Liver (tissue), 3 donors: Measurements from ENCODE around the gene UPF3A.

Experiments used
- HNF4A ChIP-seq, 2 donors: conservative IDR thresholded peaks; 2 replicates each; pipeline ENCODE4 v1.6.1; 2016; ENCODE audit warnings: antibody characterized with exemption in 2 of 2, mild to moderate bottlenecking in 2 of 2
- SP1 ChIP-seq: IDR thresholded peaks from 2 replicates; pipeline ENCODE4 v1.6.1; 2018; ENCODE audit warnings: antibody characterized with exemption, mild to moderate bottlenecking
- TF ChIP-seq, protein P1 (sequence below): IDR thresholded peaks from 2 replicates; pipeline ENCODE4 v1.6.1; 2016; ENCODE audit warnings: antibody characterized with exemption
- TF ChIP-seq, protein P2 (sequence below): fragments of 150-350 bp; IDR thresholded peaks from 2 replicates; pipeline ENCODE4 v1.5.1; 2017; ENCODE audit warnings: improper control_type of control experiment, low read depth, low read length; ENCODE audit not compliant: missing input control
- TF ChIP-seq, protein P3 (sequence below): IDR thresholded peaks from 2 replicates; pipeline ENCODE4 v1.6.1; 2016; ENCODE audit warnings: antibody characterized with exemption
- TF ChIP-seq, protein P4 (sequence below): IDR thresholded peaks from 2 replicates; pipeline ENCODE4 v1.6.1; 2016; ENCODE audit warnings: antibody characterized with exemption, mild to moderate bottlenecking
- donor health status: healthy.
- donor health status: healthy.

DNA sequence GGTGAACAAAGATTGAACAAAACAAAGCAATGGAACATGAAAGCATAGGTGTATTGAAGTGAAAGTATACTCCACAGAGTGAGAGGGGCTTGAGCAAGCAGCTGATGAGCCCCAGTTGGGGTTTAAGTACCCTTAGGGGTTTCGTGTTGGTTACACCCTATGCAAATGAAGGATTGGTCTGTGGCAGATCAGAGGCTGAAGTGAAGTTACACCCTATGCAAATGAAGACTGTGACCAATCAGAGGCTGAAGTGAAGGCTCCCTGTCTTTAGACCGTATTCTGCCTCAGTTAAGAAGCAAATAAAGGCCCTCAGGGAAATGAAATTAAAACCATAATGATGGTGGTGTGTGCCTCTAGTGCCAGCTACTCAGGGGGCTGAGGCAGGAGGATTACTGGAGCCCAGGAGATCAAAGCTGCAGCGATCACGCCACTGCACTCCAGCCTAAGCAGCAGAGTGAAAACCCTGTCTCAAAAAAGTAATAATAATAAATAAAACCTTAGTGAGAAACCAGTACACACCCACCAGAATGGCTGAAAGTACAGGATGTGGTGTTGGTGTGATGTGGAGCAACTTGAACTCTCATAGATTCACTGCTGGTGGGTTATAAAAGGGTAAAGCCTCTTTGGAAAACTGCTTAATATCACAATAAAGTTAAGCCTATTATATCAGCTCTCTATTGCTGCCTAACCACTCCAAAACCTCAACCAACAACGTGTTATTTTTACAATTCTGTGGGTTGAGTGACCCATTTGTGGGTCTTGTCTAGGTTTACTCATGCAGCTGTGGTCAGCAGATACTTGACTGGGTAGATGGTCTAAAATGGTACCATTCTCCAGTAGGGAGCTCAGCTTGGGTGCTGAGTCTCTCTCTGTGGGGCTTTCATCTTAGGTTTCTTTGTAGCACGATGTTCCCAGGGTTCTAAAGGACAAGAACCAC is 12.8 kb upstream of the UPF3A start:
- TF ChIP-seq, protein P1, sequence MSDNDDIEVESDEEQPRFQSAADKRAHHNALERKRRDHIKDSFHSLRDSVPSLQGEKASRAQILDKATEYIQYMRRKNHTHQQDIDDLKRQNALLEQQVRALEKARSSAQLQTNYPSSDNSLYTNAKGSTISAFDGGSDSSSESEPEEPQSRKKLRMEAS = no peak
- TF ChIP-seq, protein P2, sequence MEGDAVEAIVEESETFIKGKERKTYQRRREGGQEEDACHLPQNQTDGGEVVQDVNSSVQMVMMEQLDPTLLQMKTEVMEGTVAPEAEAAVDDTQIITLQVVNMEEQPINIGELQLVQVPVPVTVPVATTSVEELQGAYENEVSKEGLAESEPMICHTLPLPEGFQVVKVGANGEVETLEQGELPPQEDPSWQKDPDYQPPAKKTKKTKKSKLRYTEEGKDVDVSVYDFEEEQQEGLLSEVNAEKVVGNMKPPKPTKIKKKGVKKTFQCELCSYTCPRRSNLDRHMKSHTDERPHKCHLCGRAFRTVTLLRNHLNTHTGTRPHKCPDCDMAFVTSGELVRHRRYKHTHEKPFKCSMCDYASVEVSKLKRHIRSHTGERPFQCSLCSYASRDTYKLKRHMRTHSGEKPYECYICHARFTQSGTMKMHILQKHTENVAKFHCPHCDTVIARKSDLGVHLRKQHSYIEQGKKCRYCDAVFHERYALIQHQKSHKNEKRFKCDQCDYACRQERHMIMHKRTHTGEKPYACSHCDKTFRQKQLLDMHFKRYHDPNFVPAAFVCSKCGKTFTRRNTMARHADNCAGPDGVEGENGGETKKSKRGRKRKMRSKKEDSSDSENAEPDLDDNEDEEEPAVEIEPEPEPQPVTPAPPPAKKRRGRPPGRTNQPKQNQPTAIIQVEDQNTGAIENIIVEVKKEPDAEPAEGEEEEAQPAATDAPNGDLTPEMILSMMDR = no peak
- TF ChIP-seq, protein P3, sequence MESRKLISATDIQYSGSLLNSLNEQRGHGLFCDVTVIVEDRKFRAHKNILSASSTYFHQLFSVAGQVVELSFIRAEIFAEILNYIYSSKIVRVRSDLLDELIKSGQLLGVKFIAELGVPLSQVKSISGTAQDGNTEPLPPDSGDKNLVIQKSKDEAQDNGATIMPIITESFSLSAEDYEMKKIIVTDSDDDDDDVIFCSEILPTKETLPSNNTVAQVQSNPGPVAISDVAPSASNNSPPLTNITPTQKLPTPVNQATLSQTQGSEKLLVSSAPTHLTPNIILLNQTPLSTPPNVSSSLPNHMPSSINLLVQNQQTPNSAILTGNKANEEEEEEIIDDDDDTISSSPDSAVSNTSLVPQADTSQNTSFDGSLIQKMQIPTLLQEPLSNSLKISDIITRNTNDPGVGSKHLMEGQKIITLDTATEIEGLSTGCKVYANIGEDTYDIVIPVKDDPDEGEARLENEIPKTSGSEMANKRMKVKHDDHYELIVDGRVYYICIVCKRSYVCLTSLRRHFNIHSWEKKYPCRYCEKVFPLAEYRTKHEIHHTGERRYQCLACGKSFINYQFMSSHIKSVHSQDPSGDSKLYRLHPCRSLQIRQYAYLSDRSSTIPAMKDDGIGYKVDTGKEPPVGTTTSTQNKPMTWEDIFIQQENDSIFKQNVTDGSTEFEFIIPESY = no peak
- TF ChIP-seq, protein P4, sequence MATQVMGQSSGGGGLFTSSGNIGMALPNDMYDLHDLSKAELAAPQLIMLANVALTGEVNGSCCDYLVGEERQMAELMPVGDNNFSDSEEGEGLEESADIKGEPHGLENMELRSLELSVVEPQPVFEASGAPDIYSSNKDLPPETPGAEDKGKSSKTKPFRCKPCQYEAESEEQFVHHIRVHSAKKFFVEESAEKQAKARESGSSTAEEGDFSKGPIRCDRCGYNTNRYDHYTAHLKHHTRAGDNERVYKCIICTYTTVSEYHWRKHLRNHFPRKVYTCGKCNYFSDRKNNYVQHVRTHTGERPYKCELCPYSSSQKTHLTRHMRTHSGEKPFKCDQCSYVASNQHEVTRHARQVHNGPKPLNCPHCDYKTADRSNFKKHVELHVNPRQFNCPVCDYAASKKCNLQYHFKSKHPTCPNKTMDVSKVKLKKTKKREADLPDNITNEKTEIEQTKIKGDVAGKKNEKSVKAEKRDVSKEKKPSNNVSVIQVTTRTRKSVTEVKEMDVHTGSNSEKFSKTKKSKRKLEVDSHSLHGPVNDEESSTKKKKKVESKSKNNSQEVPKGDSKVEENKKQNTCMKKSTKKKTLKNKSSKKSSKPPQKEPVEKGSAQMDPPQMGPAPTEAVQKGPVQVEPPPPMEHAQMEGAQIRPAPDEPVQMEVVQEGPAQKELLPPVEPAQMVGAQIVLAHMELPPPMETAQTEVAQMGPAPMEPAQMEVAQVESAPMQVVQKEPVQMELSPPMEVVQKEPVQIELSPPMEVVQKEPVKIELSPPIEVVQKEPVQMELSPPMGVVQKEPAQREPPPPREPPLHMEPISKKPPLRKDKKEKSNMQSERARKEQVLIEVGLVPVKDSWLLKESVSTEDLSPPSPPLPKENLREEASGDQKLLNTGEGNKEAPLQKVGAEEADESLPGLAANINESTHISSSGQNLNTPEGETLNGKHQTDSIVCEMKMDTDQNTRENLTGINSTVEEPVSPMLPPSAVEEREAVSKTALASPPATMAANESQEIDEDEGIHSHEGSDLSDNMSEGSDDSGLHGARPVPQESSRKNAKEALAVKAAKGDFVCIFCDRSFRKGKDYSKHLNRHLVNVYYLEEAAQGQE = no peak
- TF ChIP-seq HNF4A (conservative IDR thresholded peaks at IDR 0.05) = no peak
- no peak for TF ChIP-seq SP1
